ENCODE measurements around the gene ZBTB32. TPM values are rescaled to one million over a fixed set of nuclear protein-coding genes. Genes with fewer than 3 reads are reported as not detected.
"Not testable (repeated sequence)": the region's sequence is repeated elsewhere in the genome, so short reads cannot be mapped to it uniquely, and the experiment has no call there.

The ZBTB32 gene
- total RNA-seq, 1 experiment from 2014 or later = not detected

GRCh38 chr19:35675589-35676140 is 28.7 kb upstream of the ZBTB32 start:
- no peak for TF ChIP-seq SIN3A (IDR thresholded peaks at IDR 0.05; ENCODE audit: borderline replicate concordance, insufficient read depth, low read depth, low read length)
- TF ChIP-seq REST (IDR thresholded peaks at IDR 0.05; ENCODE audit: insufficient read depth in 1 of 2, low read depth in 2 of 2, low read length in 1 of 2) = no peak
- TF ChIP-seq POLR2AphosphoS5 (IDR thresholded peaks at IDR 0.05; ENCODE audit: low read depth, low read length) = no peak
- no peak for TF ChIP-seq TCF7L2 (IDR thresholded peaks at IDR 0.05; ENCODE audit: low read depth, low read length)
- no peak for TF ChIP-seq CTCF (IDR thresholded peaks at IDR 0.05)
- no peak overlapping the region for H3K27ac ChIP-seq (ENCODE audit: low read length)
- POLR2A ChIA-PET = no interaction called here
- CTCF ChIA-PET = interaction anchor here (0.6 kb wide), 1 partner anchor 19 kb away, joined by 4 read pairs; no protein-coding TSS in a partner anchor
- ATAC-seq (no peak), DNase-seq (ENCODE audit: low read depth, low spot score) (no peak)
- in situ Hi-C loops (cut with HindIII; ENCODE audit: low pct_unique_long_range_greater_than_20kb, low sequenced_read_pairs) = no loop called here
- intact Hi-C loops (cut with micrococcal nuclease; ENCODE audit: unreplicated experiment) = no loop called here
- no peaks in the 10 kb centered on the region for H3K4me1 ChIP-seq (ENCODE audit: control insufficient read depth, insufficient read depth, low read length)
- BruUV-seq (replicated peaks) = no TSS peak
- no peak overlapping the region for H3K4me3 ChIP-seq (ENCODE audit: low read depth in 2 of 2, low read length in 2 of 2)
- H3K9me3 ChIP-seq (ENCODE audit: control insufficient read depth, insufficient read depth, low read depth, low read length) = no peaks in the 10 kb centered on the region
- H3K36me3 ChIP-seq (ENCODE audit: control insufficient read depth, insufficient read depth, low read length) = no peaks in the 10 kb centered on the region
- peaks cover 3% of the 10 kb centered on the region; the same call in 1 of the 2 replicates for H3K27me3 ChIP-seq (ENCODE audit: control insufficient read depth, insufficient read depth, low read length)

GRCh38 chr19:35689836-35690235 is 14.5 kb upstream of the ZBTB32 start:
- BruUV-seq (replicated peaks) = no TSS peak
- ATAC-seq (no peak), DNase-seq (ENCODE audit: low read depth, low spot score) (no peak)
- intact Hi-C loops (cut with micrococcal nuclease; ENCODE audit: unreplicated experiment) = no loop called here
- no peaks in the 10 kb centered on the region for H3K4me1 ChIP-seq (ENCODE audit: control insufficient read depth, insufficient read depth, low read length)
- H3K9me3 ChIP-seq (ENCODE audit: control insufficient read depth, insufficient read depth, low read depth, low read length) = no peaks in the 10 kb centered on the region
- H3K27me3 ChIP-seq (ENCODE audit: control insufficient read depth, insufficient read depth, low read length) = no peaks in the 10 kb centered on the region
- in situ Hi-C loops (cut with HindIII; ENCODE audit: low pct_unique_long_range_greater_than_20kb, low sequenced_read_pairs) = no loop called here
- CTCF ChIA-PET = interaction anchor here (0.6 kb wide), 1 partner anchor 157 kb away, joined by 8 read pairs; no protein-coding TSS in a partner anchor
- no peak overlapping the region for H3K27ac ChIP-seq (ENCODE audit: low read length)
- H3K36me3 ChIP-seq (ENCODE audit: control insufficient read depth, insufficient read depth, low read length) = no peaks in the 10 kb centered on the region
- no peak for TF ChIP-seq TCF7L2 (IDR thresholded peaks at IDR 0.05; ENCODE audit: low read depth, low read length)
- TF ChIP-seq POLR2AphosphoS5 (IDR thresholded peaks at IDR 0.05; ENCODE audit: low read depth, low read length) = no peak
- no peak for TF ChIP-seq CTCF (IDR thresholded peaks at IDR 0.05)
- TF ChIP-seq SIN3A (IDR thresholded peaks at IDR 0.05; ENCODE audit: borderline replicate concordance, insufficient read depth, low read depth, low read length) = no peak
- no peak for TF ChIP-seq REST (IDR thresholded peaks at IDR 0.05; ENCODE audit: insufficient read depth in 1 of 2, low read depth in 2 of 2, low read length in 1 of 2)
- H3K4me3 ChIP-seq (ENCODE audit: low read depth in 2 of 2, low read length in 2 of 2) = no peak overlapping the region
- POLR2A ChIA-PET = no interaction called here

GRCh38 chr19:35691106-35691505 is 13.3 kb upstream of the ZBTB32 start:
- CTCF ChIA-PET; DNase-seq (ENCODE audit: low read depth, low spot score); in situ Hi-C loops (cut with HindIII; ENCODE audit: low pct_unique_long_range_greater_than_20kb, low sequenced_read_pairs); H3K9me3 ChIP-seq (ENCODE audit: control insufficient read depth, insufficient read depth, low read depth, low read length); H3K36me3 ChIP-seq (ENCODE audit: control insufficient read depth, insufficient read depth, low read length); intact Hi-C loops (cut with micrococcal nuclease; ENCODE audit: unreplicated experiment); H3K27ac ChIP-seq (ENCODE audit: low read length); H3K4me3 ChIP-seq (ENCODE audit: low read depth in 2 of 2, low read length in 2 of 2); POLR2A ChIA-PET; H3K27me3 ChIP-seq (ENCODE audit: control insufficient read depth, insufficient read depth, low read length); ATAC-seq; BruUV-seq (replicated peaks); H3K4me1 ChIP-seq (ENCODE audit: control insufficient read depth, insufficient read depth, low read length): not testable (repeated sequence)
